GM23338 (cell line): ENCODE measurements around the gene BRINP2. TPM values are rescaled to one million over a fixed set of nuclear protein-coding genes. Genes with fewer than 3 reads are reported as not detected.

Experiments used
- ATAC-seq: fragments of 200-7000 bp; cut with Tn5 transposase; 3 replicates; pipeline ENCODE4 v1.9.1; 2020
- DNase-seq: peaks from one replicate; pipeline ENCODE4 v3.0.0-alpha.2; 2015; ENCODE audit warnings: low spot score
- H2AFZ ChIP-seq: fragments of 200-600 bp; sonication (generic); 2 replicates; pipeline ENCODE4 v1.8.0; 2016; ENCODE audit warnings: antibody characterized with exemption, mild to moderate bottlenecking, moderate library complexity
- H3F3A ChIP-seq: fragments of 200-600 bp; sonication (generic); replicated peaks from 2 replicates; pipeline ENCODE4 v1.8.0; 2017; ENCODE audit warnings: antibody characterized with exemption, mixed run types, low read depth
- H3K27ac ChIP-seq: fragments of 200-600 bp; sonication (generic); 2 replicates; pipeline ENCODE4 v1.6.1; 2016; ENCODE audit warnings: low read depth
- H3K27me3 ChIP-seq: fragments of 200-600 bp; sonication (generic); 2 replicates; pipeline ENCODE4 v1.8.0; 2016; ENCODE audit warnings: mild to moderate bottlenecking, mixed run types, moderate library complexity; ENCODE audit not compliant: insufficient read depth
- H3K36me3 ChIP-seq: fragments of 200-600 bp; sonication (generic); 2 replicates; pipeline ENCODE4 v1.8.0; 2016; ENCODE audit warnings: mild to moderate bottlenecking; ENCODE audit not compliant: insufficient read depth
- H3K4me1 ChIP-seq: fragments of 200-600 bp; sonication (generic); 2 replicates; pipeline ENCODE4 v1.8.0; 2016; ENCODE audit warnings: mild to moderate bottlenecking, moderate library complexity; ENCODE audit not compliant: insufficient read depth
- H3K4me2 ChIP-seq: fragments of 200-600 bp; sonication (generic); 2 replicates; pipeline ENCODE4 v1.7.1; 2017; ENCODE audit warnings: mixed run types
- H3K4me3 ChIP-seq: fragments of 200-600 bp; sonication (generic); 2 replicates; pipeline ENCODE4 v1.6.1; 2016; ENCODE audit warnings: mixed run types
- H3K79me2 ChIP-seq: fragments of 200-600 bp; sonication (generic); replicated peaks from 2 replicates; pipeline ENCODE4 v1.8.0; 2017; ENCODE audit warnings: mild to moderate bottlenecking; ENCODE audit not compliant: insufficient read depth
- H3K9me2 ChIP-seq: fragments of 200-600 bp; sonication (generic); 2 replicates; pipeline ENCODE4 v1.8.0; 2017; ENCODE audit not compliant: insufficient read depth
- H4K20me1 ChIP-seq: fragments of 200-600 bp; sonication (generic); replicated peaks from 2 replicates; pipeline ENCODE4 v1.8.0; 2017; ENCODE audit warnings: mild to moderate bottlenecking; ENCODE audit not compliant: insufficient read depth
- H3K27ac Mint-ChIP-seq: 2 replicates; pipeline ENCODE4 v1.8.0; 2020; ENCODE audit warnings: inconsistent platforms, mild to moderate bottlenecking, moderate library complexity, mixed read lengths
- H3K27me3 Mint-ChIP-seq: 3 replicates; pipeline ENCODE4 v1.8.0; 2022; ENCODE audit warnings: low read depth, mild to moderate bottlenecking, moderate library complexity, mixed read lengths, inconsistent platforms; ENCODE audit not compliant: insufficient read depth, poor library complexity
- H3K36me3 Mint-ChIP-seq: 3 replicates; pipeline ENCODE4 v1.8.0; 2021; ENCODE audit warnings: low read depth, mild to moderate bottlenecking, inconsistent platforms, moderate library complexity, mixed read lengths
- H3K4me1 Mint-ChIP-seq: 3 replicates; pipeline ENCODE4 v1.8.0; 2020; ENCODE audit warnings: mild to moderate bottlenecking, inconsistent platforms, mixed read lengths
- H3K4me3 Mint-ChIP-seq: 3 replicates; pipeline ENCODE4 v1.8.0; 2021; ENCODE audit warnings: moderate library complexity, mild to moderate bottlenecking, inconsistent platforms, mixed read lengths
- H3K9me3 Mint-ChIP-seq: 3 replicates; pipeline ENCODE4 v1.8.0; 2020; ENCODE audit warnings: moderate library complexity, mild to moderate bottlenecking, inconsistent platforms, mixed read lengths
- CREB1 ChIP-seq: fragments of 250-450 bp; sonication (Bioruptor Pico); IDR thresholded peaks from 2 replicates; pipeline ENCODE4 v1.5.0; 2020; ENCODE audit warnings: low read depth, mild to moderate bottlenecking, moderate library complexity
- EZH2 ChIP-seq: fragments of 200-600 bp; sonication (generic); IDR thresholded peaks from one replicate; pipeline ENCODE4 v1.8.0; 2017; ENCODE audit warnings: antibody characterized with exemption, mild to moderate bottlenecking, low read depth; ENCODE audit not compliant: unreplicated experiment
- EZH2phosphoT487 ChIP-seq: fragments of 200-600 bp; sonication (generic); IDR thresholded peaks from one replicate; pipeline ENCODE4 v1.8.1; 2018; ENCODE audit warnings: antibody characterized with exemption; ENCODE audit not compliant: unreplicated experiment
- JUNB ChIP-seq: IDR thresholded peaks from one replicate; pipeline ENCODE4 v1.6.1; 2016; ENCODE audit warnings: antibody characterized with exemption; ENCODE audit not compliant: unreplicated experiment
- NANOG ChIP-seq: IDR thresholded peaks from 2 replicates; pipeline ENCODE4 v1.6.1; 2016; ENCODE audit warnings: antibody characterized with exemption, borderline replicate concordance
- POLR2AphosphoS5 ChIP-seq: IDR thresholded peaks from 2 replicates; pipeline ENCODE4 v1.6.1; 2016; ENCODE audit warnings: antibody characterized with exemption, low read depth
- STAT1 ChIP-seq: IDR thresholded peaks from one replicate; pipeline ENCODE4 v1.6.1; 2016; ENCODE audit warnings: antibody characterized with exemption; ENCODE audit not compliant: unreplicated experiment
- ZNF114 ChIP-seq: fragments of 250-450 bp; sonication (Bioruptor Pico); IDR thresholded peaks from 2 replicates; pipeline ENCODE4 v1.5.0; 2020; ENCODE audit warnings: mild to moderate bottlenecking, moderate library complexity
- ZNF331 ChIP-seq: fragments of 250-450 bp; sonication (Bioruptor Pico); IDR thresholded peaks from 2 replicates; pipeline ENCODE4 v1.5.0; 2020; ENCODE audit warnings: low read depth, mild to moderate bottlenecking, moderate library complexity
- polyA plus RNA-seq: library from polyadenylated mRNA; unstranded; fragments of >200 nt; fragmentation: Nextera tagmentation; extraction: Ambion mirVana; gene quantifications from 2 replicates; pipeline ENCODE4 v1.2.1, GENCODE V29; 2016
- total RNA-seq: library from RNA; depleted of rRNA; stranded (reverse); fragments of >200 nt; shearing (Covaris generic); gene quantifications from 2 replicates; pipeline ENCODE4 v1.2.3, GENCODE V29; 2014
- TF ChIP-seq, protein P1 (sequence below): IDR thresholded peaks from 2 replicates; pipeline ENCODE4 v1.6.1; 2016; ENCODE audit warnings: antibody characterized with exemption
- TF ChIP-seq, protein P2 (sequence below), 2 experiments: fragments of 200-600 bp in 1 of 2; sonication (generic) in 1 of 2; conservative IDR thresholded peaks; 2 replicates each; pipeline versions ENCODE4 v1.5.1 to v1.6.1; 2016 to 2017; ENCODE audit warnings: antibody characterized with exemption in 2 of 2, low read depth in 2 of 2, mild to moderate bottlenecking in 2 of 2, moderate library complexity in 1 of 2
- TF ChIP-seq, protein P3 (sequence below): fragments of 250-450 bp; sonication (Bioruptor Pico); IDR thresholded peaks from 2 replicates; pipeline ENCODE4 v1.5.0; 2020; ENCODE audit warnings: mild to moderate bottlenecking, moderate library complexity
- TF ChIP-seq, protein P4 (sequence below): IDR thresholded peaks from one replicate; pipeline ENCODE4 v1.6.1; 2018; ENCODE audit warnings: antibody characterized with exemption; ENCODE audit not compliant: unreplicated experiment

BRINP2 gene
- total and polyA plus RNA-seq, 2 experiments from 2014 or later, result 0.10 to 0.52 TPM

DNA sequence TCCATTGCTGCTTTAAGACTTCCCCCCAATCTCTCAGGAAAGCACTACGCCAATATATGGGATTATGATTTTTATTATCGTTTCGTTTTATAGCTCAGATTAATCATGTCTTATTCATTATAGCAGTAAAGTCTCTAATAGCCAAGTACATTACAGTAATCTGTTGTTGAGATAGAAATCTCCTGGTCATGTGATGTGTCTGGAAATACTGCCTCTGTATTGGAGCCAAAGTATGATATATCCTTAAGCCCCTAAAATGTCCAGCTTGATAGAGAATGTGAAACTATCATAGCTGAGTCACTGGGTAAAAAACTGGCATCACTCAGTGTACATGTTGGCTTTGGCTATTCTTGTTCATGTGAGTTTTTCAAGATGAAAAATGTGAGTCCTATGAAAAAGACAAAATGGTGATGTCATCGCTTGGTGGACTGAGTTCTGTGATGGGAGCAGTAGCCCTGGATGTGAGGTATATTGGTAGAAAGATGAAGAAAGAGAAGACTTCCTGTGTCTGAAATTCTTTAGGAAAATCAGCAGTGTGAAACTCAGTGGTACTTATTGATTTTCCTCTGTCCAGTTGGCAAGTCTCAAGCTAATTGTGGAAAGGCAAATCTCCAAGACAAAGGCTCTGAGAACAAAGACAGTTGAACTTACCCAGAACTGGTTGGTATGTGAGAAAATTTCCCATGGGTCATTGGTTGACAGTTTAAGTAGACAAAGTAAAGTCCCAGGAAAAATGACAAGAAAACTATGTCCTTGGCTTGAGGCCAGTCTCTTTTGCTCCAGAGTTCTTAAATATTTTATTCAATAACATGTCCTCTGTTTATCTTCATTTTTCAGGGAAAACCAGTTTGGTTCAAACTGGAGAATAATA, 76.2 kb downstream of the BRINP2 start:
- Mint-ChIP-seq H3K27ac (no peak overlapping the region), H3K36me3 (no peaks in the 10 kb centered on the region), H3K27me3 (peaks cover 2% of the 10 kb centered on the region), H3K9me3 (no peaks in the 10 kb centered on the region), H3K4me3 (no peak overlapping the region), H3K4me1 (peaks cover 7% of the 10 kb centered on the region; the same call in 2 of the 3 replicates)
- Histone ChIP-seq H3K27ac (no peak overlapping the region), H3K79me2 (no peaks in the 10 kb centered on the region), H3K36me3 (no peaks in the 10 kb centered on the region), H3F3A (no peaks in the 10 kb centered on the region), H3K9me2 (no peaks in the 10 kb centered on the region), H3K27me3 (no peaks in the 10 kb centered on the region), H2AFZ (no peak overlapping the region), H3K4me1 (no peaks in the 10 kb centered on the region; the same call in 1 of the 2 replicates), H3K4me3 (no peak overlapping the region), H4K20me1 (no peaks in the 10 kb centered on the region), H3K4me2 (no peak overlapping the region)
- TF ChIP-seq, protein P1, sequence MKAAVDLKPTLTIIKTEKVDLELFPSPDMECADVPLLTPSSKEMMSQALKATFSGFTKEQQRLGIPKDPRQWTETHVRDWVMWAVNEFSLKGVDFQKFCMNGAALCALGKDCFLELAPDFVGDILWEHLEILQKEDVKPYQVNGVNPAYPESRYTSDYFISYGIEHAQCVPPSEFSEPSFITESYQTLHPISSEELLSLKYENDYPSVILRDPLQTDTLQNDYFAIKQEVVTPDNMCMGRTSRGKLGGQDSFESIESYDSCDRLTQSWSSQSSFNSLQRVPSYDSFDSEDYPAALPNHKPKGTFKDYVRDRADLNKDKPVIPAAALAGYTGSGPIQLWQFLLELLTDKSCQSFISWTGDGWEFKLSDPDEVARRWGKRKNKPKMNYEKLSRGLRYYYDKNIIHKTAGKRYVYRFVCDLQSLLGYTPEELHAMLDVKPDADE, result no peak
- TF ChIP-seq NANOG, result no peak
- no peak for TF ChIP-seq ZNF114 (CRISPR knock-in tag)
- TF ChIP-seq, protein P2, sequence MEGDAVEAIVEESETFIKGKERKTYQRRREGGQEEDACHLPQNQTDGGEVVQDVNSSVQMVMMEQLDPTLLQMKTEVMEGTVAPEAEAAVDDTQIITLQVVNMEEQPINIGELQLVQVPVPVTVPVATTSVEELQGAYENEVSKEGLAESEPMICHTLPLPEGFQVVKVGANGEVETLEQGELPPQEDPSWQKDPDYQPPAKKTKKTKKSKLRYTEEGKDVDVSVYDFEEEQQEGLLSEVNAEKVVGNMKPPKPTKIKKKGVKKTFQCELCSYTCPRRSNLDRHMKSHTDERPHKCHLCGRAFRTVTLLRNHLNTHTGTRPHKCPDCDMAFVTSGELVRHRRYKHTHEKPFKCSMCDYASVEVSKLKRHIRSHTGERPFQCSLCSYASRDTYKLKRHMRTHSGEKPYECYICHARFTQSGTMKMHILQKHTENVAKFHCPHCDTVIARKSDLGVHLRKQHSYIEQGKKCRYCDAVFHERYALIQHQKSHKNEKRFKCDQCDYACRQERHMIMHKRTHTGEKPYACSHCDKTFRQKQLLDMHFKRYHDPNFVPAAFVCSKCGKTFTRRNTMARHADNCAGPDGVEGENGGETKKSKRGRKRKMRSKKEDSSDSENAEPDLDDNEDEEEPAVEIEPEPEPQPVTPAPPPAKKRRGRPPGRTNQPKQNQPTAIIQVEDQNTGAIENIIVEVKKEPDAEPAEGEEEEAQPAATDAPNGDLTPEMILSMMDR (conservative IDR thresholded peaks at IDR 0.05; ENCODE audit: low read depth in 2 of 2), result no peak
- TF ChIP-seq, protein P3, sequence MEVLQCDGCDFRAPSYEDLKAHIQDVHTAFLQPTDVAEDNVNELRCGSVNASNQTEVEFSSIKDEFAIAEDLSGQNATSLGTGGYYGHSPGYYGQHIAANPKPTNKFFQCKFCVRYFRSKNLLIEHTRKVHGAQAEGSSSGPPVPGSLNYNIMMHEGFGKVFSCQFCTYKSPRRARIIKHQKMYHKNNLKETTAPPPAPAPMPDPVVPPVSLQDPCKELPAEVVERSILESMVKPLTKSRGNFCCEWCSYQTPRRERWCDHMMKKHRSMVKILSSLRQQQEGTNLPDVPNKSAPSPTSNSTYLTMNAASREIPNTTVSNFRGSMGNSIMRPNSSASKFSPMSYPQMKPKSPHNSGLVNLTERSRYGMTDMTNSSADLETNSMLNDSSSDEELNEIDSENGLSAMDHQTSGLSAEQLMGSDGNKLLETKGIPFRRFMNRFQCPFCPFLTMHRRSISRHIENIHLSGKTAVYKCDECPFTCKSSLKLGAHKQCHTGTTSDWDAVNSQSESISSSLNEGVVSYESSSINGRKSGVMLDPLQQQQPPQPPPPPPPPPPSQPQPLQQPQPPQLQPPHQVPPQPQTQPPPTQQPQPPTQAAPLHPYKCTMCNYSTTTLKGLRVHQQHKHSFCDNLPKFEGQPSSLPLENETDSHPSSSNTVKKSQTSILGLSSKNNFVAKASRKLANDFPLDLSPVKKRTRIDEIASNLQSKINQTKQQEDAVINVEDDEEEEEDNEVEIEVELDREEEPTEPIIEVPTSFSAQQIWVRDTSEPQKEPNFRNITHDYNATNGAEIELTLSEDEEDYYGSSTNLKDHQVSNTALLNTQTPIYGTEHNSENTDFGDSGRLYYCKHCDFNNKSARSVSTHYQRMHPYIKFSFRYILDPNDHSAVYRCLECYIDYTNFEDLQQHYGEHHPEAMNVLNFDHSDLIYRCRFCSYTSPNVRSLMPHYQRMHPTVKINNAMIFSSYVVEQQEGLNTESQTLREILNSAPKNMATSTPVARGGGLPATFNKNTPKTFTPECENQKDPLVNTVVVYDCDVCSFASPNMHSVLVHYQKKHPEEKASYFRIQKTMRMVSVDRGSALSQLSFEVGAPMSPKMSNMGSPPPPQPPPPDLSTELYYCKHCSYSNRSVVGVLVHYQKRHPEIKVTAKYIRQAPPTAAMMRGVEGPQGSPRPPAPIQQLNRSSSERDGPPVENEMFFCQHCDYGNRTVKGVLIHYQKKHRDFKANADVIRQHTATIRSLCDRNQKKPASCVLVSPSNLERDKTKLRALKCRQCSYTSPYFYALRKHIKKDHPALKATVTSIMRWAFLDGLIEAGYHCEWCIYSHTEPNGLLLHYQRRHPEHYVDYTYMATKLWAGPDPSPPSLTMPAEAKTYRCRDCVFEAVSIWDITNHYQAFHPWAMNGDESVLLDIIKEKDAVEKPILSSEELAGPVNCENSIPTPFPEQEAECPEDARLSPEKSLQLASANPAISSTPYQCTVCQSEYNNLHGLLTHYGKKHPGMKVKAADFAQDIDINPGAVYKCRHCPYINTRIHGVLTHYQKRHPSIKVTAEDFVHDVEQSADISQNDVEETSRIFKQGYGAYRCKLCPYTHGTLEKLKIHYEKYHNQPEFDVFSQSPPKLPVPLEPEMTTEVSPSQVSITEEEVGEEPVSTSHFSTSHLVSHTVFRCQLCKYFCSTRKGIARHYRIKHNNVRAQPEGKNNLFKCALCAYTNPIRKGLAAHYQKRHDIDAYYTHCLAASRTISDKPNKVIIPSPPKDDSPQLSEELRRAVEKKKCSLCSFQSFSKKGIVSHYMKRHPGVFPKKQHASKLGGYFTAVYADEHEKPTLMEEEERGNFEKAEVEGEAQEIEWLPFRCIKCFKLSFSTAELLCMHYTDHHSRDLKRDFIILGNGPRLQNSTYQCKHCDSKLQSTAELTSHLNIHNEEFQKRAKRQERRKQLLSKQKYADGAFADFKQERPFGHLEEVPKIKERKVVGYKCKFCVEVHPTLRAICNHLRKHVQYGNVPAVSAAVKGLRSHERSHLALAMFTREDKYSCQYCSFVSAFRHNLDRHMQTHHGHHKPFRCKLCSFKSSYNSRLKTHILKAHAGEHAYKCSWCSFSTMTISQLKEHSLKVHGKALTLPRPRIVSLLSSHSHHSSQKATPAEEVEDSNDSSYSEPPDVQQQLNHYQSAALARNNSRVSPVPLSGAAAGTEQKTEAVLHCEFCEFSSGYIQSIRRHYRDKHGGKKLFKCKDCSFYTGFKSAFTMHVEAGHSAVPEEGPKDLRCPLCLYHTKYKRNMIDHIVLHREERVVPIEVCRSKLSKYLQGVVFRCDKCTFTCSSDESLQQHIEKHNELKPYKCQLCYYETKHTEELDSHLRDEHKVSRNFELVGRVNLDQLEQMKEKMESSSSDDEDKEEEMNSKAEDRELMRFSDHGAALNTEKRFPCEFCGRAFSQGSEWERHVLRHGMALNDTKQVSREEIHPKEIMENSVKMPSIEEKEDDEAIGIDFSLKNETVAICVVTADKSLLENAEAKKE, result no peak
- TF ChIP-seq EZH2phosphoT487, result no peak
- no peak for TF ChIP-seq EZH2
- TF ChIP-seq JUNB, result no peak
- no peak for TF ChIP-seq POLR2AphosphoS5
- no peak for TF ChIP-seq CREB1
- TF ChIP-seq STAT1, result no peak
- TF ChIP-seq, protein P4, sequence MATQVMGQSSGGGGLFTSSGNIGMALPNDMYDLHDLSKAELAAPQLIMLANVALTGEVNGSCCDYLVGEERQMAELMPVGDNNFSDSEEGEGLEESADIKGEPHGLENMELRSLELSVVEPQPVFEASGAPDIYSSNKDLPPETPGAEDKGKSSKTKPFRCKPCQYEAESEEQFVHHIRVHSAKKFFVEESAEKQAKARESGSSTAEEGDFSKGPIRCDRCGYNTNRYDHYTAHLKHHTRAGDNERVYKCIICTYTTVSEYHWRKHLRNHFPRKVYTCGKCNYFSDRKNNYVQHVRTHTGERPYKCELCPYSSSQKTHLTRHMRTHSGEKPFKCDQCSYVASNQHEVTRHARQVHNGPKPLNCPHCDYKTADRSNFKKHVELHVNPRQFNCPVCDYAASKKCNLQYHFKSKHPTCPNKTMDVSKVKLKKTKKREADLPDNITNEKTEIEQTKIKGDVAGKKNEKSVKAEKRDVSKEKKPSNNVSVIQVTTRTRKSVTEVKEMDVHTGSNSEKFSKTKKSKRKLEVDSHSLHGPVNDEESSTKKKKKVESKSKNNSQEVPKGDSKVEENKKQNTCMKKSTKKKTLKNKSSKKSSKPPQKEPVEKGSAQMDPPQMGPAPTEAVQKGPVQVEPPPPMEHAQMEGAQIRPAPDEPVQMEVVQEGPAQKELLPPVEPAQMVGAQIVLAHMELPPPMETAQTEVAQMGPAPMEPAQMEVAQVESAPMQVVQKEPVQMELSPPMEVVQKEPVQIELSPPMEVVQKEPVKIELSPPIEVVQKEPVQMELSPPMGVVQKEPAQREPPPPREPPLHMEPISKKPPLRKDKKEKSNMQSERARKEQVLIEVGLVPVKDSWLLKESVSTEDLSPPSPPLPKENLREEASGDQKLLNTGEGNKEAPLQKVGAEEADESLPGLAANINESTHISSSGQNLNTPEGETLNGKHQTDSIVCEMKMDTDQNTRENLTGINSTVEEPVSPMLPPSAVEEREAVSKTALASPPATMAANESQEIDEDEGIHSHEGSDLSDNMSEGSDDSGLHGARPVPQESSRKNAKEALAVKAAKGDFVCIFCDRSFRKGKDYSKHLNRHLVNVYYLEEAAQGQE, result no peak
- TF ChIP-seq ZNF331 (CRISPR knock-in tag), result no peak
- DNase-seq, result no peak
- ATAC-seq, result no peak
